Parathyroid adenoma (tissue), 2 donors: Measurements from ENCODE around the gene MAGEA1.
"Not testable (repeated sequence)": the region's sequence is repeated elsewhere in the genome, so short reads cannot be mapped to it uniquely, and the experiment has no call there.

Source experiments
- H2AFZ ChIP-seq: fragments of 300-600 bp; sonication (generic); one replicate; pipeline ENCODE4 v1.7.0; 2017; ENCODE audit warnings: antibody characterized with exemption, mild to moderate bottlenecking
- H3K27ac ChIP-seq: fragments of 300-600 bp; sonication (generic); one replicate; pipeline ENCODE4 v1.7.0; 2017
- H3K27me3 ChIP-seq: fragments of 300-600 bp; sonication (generic); one replicate; pipeline ENCODE4 v1.7.0; 2017; ENCODE audit warnings: low read length; ENCODE audit not compliant: control insufficient read depth, insufficient read depth
- H3K36me3 ChIP-seq: fragments of 300-600 bp; sonication (generic); one replicate; pipeline ENCODE4 v1.7.0; 2017; ENCODE audit warnings: low read length; ENCODE audit not compliant: control insufficient read depth, insufficient read depth
- H3K4me1 ChIP-seq: fragments of 300-600 bp; sonication (generic); one replicate; pipeline ENCODE4 v1.7.0; 2017; ENCODE audit warnings: control low read depth
- H3K4me2 ChIP-seq: fragments of 300-600 bp; sonication (generic); one replicate; pipeline ENCODE4 v1.7.0; 2017; ENCODE audit warnings: low read length
- H3K4me3 ChIP-seq: fragments of 300-600 bp; sonication (generic); one replicate; pipeline ENCODE4 v1.7.0; 2017; ENCODE audit warnings: low read depth, low read length
- H3K79me2 ChIP-seq: fragments of 300-600 bp; sonication (generic); one replicate; pipeline ENCODE4 v1.7.0; 2017; ENCODE audit warnings: control low read depth
- H3K9ac ChIP-seq: fragments of 300-600 bp; sonication (generic); one replicate; pipeline ENCODE4 v1.7.0; 2017; ENCODE audit warnings: mild to moderate bottlenecking
- H3K9me3 ChIP-seq: fragments of 300-600 bp; sonication (generic); one replicate; pipeline ENCODE4 v1.7.0; 2017; ENCODE audit warnings: low read length; ENCODE audit not compliant: control insufficient read depth
- CTCF ChIP-seq: fragments of 300-600 bp; sonication (generic); IDR thresholded peaks from one replicate; pipeline ENCODE4 v1.7.0; 2017; ENCODE audit warnings: antibody characterized with exemption, mild to moderate bottlenecking
- donor health status: primary hyperparathyroidism.

The MAGEA1 gene, protein sequence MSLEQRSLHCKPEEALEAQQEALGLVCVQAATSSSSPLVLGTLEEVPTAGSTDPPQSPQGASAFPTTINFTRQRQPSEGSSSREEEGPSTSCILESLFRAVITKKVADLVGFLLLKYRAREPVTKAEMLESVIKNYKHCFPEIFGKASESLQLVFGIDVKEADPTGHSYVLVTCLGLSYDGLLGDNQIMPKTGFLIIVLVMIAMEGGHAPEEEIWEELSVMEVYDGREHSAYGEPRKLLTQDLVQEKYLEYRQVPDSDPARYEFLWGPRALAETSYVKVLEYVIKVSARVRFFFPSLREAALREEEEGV

GRCh38 chrX:153179131-153179530 is at the start of gene MAGEA1:
Gene MAGEA1, plus strand, starts transcription at chrX:153179284. Its CDS starts 3,106 bp downstream, at chrX:153182390.
- Histone ChIP-seq H2AFZ (no peak within 1 kb of the TSS), H3K4me1 (no peaks in the 10 kb centered on the region), H3K27ac (no peak within 1 kb of the TSS), H3K9ac (no peak within 1 kb of the TSS), H3K9me3 (no peaks in the 10 kb centered on the region), H3K36me3 (no peaks in the 10 kb centered on the region), H3K4me2 (no peak within 1 kb of the TSS), H3K27me3 (no peaks in the 10 kb centered on the region), H3K4me3 (no peak within 1 kb of the TSS), H3K79me2 (no peaks in the 10 kb centered on the region)
- no peak for TF ChIP-seq CTCF

- not testable (repeated sequence) for H3K79me2 ChIP-seq, H3K4me3 ChIP-seq, H3K36me3 ChIP-seq, H3K4me1 ChIP-seq, H2AFZ ChIP-seq, H3K27me3 ChIP-seq, H3K4me2 ChIP-seq, H3K9me3 ChIP-seq, H3K27ac ChIP-seq, H3K9ac ChIP-seq
Measured at GRCh38 chrX:153132924-153133323, 46.2 kb upstream of the MAGEA1 start.

- not testable (repeated sequence) for H3K36me3 ChIP-seq, H3K27ac ChIP-seq, H3K79me2 ChIP-seq, H2AFZ ChIP-seq, H3K4me3 ChIP-seq, H3K9ac ChIP-seq, H3K4me1 ChIP-seq, H3K9me3 ChIP-seq, H3K27me3 ChIP-seq, H3K4me2 ChIP-seq
Measured at GRCh38 chrX:153139074-153139473, 40.0 kb upstream of the MAGEA1 start.

- H3K4me3 ChIP-seq, H3K9me3 ChIP-seq, H3K27ac ChIP-seq, H3K27me3 ChIP-seq, H3K4me1 ChIP-seq, H3K4me2 ChIP-seq, H3K79me2 ChIP-seq, H3K36me3 ChIP-seq, H2AFZ ChIP-seq, H3K9ac ChIP-seq: not testable (repeated sequence)
Measured at GRCh38 chrX:153146288-153146687, 32.8 kb upstream of the MAGEA1 start.

DNA sequence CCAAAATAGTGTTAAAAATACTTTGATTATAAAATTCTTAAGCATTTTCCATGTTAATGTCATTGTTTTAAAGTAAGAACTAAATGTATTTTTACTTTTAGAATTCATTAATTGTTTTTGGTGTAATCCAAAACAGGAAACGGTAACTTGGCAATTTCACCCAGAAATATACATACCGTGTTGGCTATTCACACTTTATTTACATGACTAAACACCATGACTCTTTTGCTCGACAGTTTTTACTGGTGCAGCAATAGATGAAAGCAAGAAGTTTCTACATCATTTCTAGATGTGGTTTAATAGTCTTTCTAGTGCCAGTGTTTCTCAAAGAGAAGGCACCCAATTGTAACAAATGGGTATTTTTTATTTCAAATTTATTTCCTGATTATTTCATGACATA is 25.6 kb upstream of the MAGEA1 start:
- H3K79me2 ChIP-seq, result no peaks in the 10 kb centered on the region
- no peak overlapping the region for H3K4me2 ChIP-seq
- H3K4me3 ChIP-seq, result no peak overlapping the region
- TF ChIP-seq CTCF, result no peak
- H3K27ac ChIP-seq, result no peak overlapping the region
- H3K36me3 ChIP-seq, result no peaks in the 10 kb centered on the region
- H3K9me3 ChIP-seq, result no peaks in the 10 kb centered on the region
- no peaks in the 10 kb centered on the region for H3K4me1 ChIP-seq
- no peaks in the 10 kb centered on the region for H3K27me3 ChIP-seq
- H2AFZ ChIP-seq, result no peak overlapping the region
- H3K9ac ChIP-seq, result no peak overlapping the region

DNA sequence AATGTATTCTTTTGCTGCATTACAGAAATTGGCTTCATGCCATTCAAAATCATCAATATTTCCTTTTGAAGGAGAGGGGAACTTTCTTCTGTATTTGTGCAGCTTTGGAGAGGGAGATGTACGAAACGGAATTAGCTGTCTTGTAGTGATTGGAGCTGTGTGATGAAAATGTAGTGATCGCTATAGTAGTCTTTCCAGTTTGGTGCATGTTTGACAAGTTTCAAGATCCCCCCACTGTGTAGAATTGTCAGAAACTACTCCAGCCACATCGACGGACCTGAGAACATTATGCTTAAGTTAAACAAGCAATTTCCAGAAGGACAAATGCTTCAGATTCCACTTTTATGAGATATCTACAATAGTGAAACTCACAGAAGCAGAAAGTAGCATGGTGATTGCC is 21.6 kb upstream of the MAGEA1 start:
- H3K4me2 ChIP-seq, result no peak overlapping the region
- H3K36me3 ChIP-seq, result no peaks in the 10 kb centered on the region
- H3K27me3 ChIP-seq, result no peaks in the 10 kb centered on the region
- no peak for TF ChIP-seq CTCF
- no peak overlapping the region for H3K4me3 ChIP-seq
- H2AFZ ChIP-seq, result no peak overlapping the region
- H3K9me3 ChIP-seq, result no peaks in the 10 kb centered on the region
- H3K79me2 ChIP-seq, result no peaks in the 10 kb centered on the region
- H3K27ac ChIP-seq, result no peak overlapping the region
- H3K4me1 ChIP-seq, result no peaks in the 10 kb centered on the region
- no peak overlapping the region for H3K9ac ChIP-seq
